ENCODE data around the gene FKBP7. TPM values are rescaled to one million over a fixed set of nuclear protein-coding genes. Genes with fewer than 3 reads are reported as not detected.
"Not testable (repeated sequence)": the region's sequence is repeated elsewhere in the genome, so short reads cannot be mapped to it uniquely, and the experiment has no call there.

Gene FKBP7, protein sequence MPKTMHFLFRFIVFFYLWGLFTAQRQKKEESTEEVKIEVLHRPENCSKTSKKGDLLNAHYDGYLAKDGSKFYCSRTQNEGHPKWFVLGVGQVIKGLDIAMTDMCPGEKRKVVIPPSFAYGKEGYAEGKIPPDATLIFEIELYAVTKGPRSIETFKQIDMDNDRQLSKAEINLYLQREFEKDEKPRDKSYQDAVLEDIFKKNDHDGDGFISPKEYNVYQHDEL
- total RNA-seq (2021): 17.1 and 18.4 TPM in 2 replicates
- percentile 65 among the genes with signal in this experiment for Bru-seq, nascent RNA
- percentile 57 among the genes with signal in this experiment for BruChase-seq, experiment 1, labeled RNA remaining after a 2-hour chase
- BruChase-seq, experiment 2, labeled RNA remaining after a 6-hour chase: percentile 72 among the genes with signal in this experiment
- long read RNA-seq, transcript FKBP7-204 (4 exons, 2,834 nt): major isoform, 13 of 34 reads
- long read RNA-seq, transcript FKBP7-203 (3 exons, 638 nt): minor isoform, 6 of 34 reads
- long read RNA-seq, transcript FKBP7-205 (4 exons, 666 nt): minor isoform, 6 of 34 reads
- long read RNA-seq, partial matches to known transcripts: 0 of 34 reads
- long read RNA-seq, other reads (novel, unspliced or antisense): 5 of 34 reads

DNA sequence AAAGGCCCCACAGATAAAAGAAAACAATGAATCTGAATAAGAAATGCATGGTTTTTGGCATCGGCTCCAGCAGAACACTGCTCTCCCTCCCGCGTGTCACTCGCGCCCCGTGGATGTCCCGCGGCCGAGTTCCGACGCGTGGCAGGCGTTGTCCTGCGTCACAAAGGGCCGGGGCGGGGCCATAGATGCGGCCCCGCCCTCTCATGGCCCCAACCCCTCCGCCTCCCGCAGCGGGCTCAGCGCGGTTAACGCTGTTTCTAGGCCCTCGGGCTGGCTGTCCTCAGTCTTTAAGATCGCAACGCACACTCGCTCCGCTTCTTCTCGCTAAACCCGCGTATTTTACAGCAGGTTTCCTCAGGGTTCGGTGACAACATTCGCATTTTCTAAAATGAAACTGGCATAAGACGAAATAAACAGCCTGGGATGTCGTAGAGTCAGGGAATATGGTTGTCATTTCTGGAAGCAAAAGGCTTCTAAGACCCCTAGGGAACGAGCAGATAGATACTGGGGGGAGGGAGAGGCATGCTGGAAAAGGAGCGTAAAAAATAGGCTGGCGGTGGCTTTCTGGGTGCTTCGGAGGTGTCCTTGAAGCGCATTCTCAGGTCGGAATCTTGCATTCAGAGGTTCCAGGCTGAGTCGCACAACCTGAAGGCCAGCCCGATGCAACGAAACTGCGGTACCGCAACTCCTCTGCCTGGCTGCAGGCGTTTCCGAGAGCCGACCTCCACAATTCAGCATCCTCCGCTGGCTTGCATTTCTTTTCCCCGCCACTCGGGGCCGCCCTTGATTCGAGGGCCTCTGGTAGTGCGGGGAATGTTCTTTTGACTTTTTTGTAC lies at the start of gene FKBP7:
Gene FKBP7 (minus strand): TSS at position 162 of the 836 bp plus-strand sequence. CDS start 101 bp downstream, at position 61.
- H3K4me3 ChIP-seq (ENCODE audit: low read depth, low read length, poor library complexity, severe bottlenecking): peak within 1 kb of the TSS; percentile 60
- H3K27ac ChIP-seq (ENCODE audit: low read depth, low read length, poor library complexity, severe bottlenecking): peak within 1 kb of the TSS; percentile 92
- DNase-seq (ENCODE audit: low spot score): peak; percentile 94
- H3K27me3 ChIP-seq (replicated peaks; ENCODE audit: insufficient read depth, low read depth, low read length, poor library complexity): no peaks in the 10 kb centered on the region
- intact Hi-C loops (cut with micrococcal nuclease; ENCODE audit: unreplicated experiment): loop anchor here (1.0 kb wide), 1 partner anchor 27 kb away; the partner anchor contains the start of genes PJVK and PRKRA
- H3K4me1 ChIP-seq (ENCODE audit: insufficient read depth, low read length, poor library complexity, severe bottlenecking): peaks cover 32% of the 10 kb centered on the region
- TF ChIP-seq EZH2 (IDR thresholded peaks at IDR 0.05; ENCODE audit: borderline replicate concordance, low read depth, low read length, poor library complexity, severe bottlenecking): no peak
- TF ChIP-seq, protein P1, sequence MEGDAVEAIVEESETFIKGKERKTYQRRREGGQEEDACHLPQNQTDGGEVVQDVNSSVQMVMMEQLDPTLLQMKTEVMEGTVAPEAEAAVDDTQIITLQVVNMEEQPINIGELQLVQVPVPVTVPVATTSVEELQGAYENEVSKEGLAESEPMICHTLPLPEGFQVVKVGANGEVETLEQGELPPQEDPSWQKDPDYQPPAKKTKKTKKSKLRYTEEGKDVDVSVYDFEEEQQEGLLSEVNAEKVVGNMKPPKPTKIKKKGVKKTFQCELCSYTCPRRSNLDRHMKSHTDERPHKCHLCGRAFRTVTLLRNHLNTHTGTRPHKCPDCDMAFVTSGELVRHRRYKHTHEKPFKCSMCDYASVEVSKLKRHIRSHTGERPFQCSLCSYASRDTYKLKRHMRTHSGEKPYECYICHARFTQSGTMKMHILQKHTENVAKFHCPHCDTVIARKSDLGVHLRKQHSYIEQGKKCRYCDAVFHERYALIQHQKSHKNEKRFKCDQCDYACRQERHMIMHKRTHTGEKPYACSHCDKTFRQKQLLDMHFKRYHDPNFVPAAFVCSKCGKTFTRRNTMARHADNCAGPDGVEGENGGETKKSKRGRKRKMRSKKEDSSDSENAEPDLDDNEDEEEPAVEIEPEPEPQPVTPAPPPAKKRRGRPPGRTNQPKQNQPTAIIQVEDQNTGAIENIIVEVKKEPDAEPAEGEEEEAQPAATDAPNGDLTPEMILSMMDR (conservative IDR thresholded peaks at IDR 0.05; ENCODE audit: low read depth, low read length): peak; percentile 84
- ChIA-PET CTCF (no interaction called here), POLR2A (ENCODE audit: low non-redundant PET) (no interaction called here)
- H3K9me3 ChIP-seq (ENCODE audit: low read depth, low read length, poor library complexity, severe bottlenecking): no peaks in the 10 kb centered on the region
- H3K36me3 ChIP-seq (ENCODE audit: insufficient read depth, low read length, poor library complexity, severe bottlenecking): no peaks in the 10 kb centered on the region
- no TSS peak for BruUV-seq (replicated peaks)

DNA sequence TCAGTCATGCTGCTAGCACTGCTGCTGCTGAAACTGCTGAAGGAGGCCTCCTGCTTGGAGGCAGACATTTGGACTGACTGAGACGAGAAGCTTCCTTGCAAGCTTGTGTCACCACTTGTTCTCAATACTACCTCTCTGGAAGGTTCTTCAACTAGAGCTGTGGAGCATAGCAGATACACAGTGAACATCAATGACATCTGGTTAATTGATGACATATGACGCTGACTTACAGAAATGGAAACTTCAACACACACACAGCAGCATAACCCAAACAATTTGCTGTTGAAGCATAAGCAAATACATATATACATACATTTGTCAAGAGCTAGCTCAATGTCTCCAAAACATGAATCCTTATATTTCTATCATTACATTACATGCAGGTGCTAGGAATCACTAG lies 49.2 kb upstream of the FKBP7 start:
- TF ChIP-seq, protein P1 (conservative IDR thresholded peaks at IDR 0.05; ENCODE audit: low read depth, low read length): no peak
- no peak for TF ChIP-seq EZH2 (IDR thresholded peaks at IDR 0.05; ENCODE audit: borderline replicate concordance, low read depth, low read length, poor library complexity, severe bottlenecking)
- ChIA-PET POLR2A (ENCODE audit: low non-redundant PET) (no interaction called here), CTCF (no interaction called here)
- H3K27me3 ChIP-seq (replicated peaks; ENCODE audit: insufficient read depth, low read depth, low read length, poor library complexity): no peaks in the 10 kb centered on the region
- H3K4me1 ChIP-seq (ENCODE audit: insufficient read depth, low read length, poor library complexity, severe bottlenecking): peaks cover 3% of the 10 kb centered on the region
- H3K36me3 ChIP-seq (ENCODE audit: insufficient read depth, low read length, poor library complexity, severe bottlenecking): no peaks in the 10 kb centered on the region
- no TSS peak for BruUV-seq (replicated peaks)
- H3K4me3 ChIP-seq (ENCODE audit: low read depth, low read length, poor library complexity, severe bottlenecking): no peak overlapping the region
- intact Hi-C loops (cut with micrococcal nuclease; ENCODE audit: unreplicated experiment): no loop called here
- DNase-seq (ENCODE audit: low spot score): no peak
- no peak overlapping the region for H3K27ac ChIP-seq (ENCODE audit: low read depth, low read length, poor library complexity, severe bottlenecking)
- no peaks in the 10 kb centered on the region for H3K9me3 ChIP-seq (ENCODE audit: low read depth, low read length, poor library complexity, severe bottlenecking)

DNA sequence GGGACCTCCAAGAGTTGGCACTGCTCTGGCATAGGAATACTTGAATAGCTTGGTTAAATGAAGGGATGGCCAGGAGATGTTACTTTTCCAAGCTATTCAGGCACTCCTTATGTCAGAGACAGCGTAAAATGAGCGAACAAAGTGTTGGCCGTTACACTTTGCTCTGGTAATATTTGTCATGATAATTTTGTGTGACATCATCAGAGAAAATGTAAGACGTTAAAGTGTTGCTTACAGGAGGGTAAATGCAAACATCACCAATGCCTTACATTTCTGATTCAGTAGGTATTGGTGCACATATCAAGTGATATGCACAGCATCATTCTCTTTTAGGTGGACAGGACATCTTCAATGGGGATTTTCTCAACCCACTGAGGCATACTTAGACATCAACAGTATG lies 47.9 kb upstream of the FKBP7 start:
- Histone ChIP-seq H3K4me1 (ENCODE audit: insufficient read depth, low read length, poor library complexity, severe bottlenecking) (peaks cover 3% of the 10 kb centered on the region), H3K4me3 (ENCODE audit: low read depth, low read length, poor library complexity, severe bottlenecking) (no peak overlapping the region), H3K9me3 (ENCODE audit: low read depth, low read length, poor library complexity, severe bottlenecking) (no peaks in the 10 kb centered on the region), H3K27me3 (replicated peaks; ENCODE audit: insufficient read depth, low read depth, low read length, poor library complexity) (no peaks in the 10 kb centered on the region), H3K27ac (ENCODE audit: low read depth, low read length, poor library complexity, severe bottlenecking) (no peak overlapping the region), H3K36me3 (ENCODE audit: insufficient read depth, low read length, poor library complexity, severe bottlenecking) (no peaks in the 10 kb centered on the region)
- CTCF ChIA-PET: no interaction called here
- intact Hi-C loops (cut with micrococcal nuclease; ENCODE audit: unreplicated experiment): no loop called here
- BruUV-seq (replicated peaks): no TSS peak
- POLR2A ChIA-PET (ENCODE audit: low non-redundant PET): no interaction called here
- no peak for DNase-seq (ENCODE audit: low spot score)
- TF ChIP-seq, protein P1 (conservative IDR thresholded peaks at IDR 0.05; ENCODE audit: low read depth, low read length): no peak
- no peak for TF ChIP-seq EZH2 (IDR thresholded peaks at IDR 0.05; ENCODE audit: borderline replicate concordance, low read depth, low read length, poor library complexity, severe bottlenecking)

DNA sequence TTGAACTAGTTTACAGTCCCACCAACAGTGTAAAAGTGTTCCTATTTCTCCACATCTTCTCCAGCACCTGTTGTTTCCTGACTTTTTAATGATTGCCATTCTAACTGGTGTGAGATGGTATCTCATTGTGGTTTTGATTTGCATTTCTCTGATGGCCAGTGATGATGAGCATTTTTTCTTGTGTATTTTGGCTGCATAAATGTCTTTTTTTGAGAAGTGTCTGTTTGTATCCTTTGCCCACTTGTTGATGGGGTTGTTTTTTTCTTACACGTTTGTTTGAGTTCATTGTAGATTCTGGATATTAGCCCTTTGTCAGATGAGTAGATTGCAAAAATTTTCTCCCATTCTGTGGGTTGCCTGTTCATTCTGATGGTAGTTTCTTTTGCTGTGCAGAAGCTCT lies 47.1 kb upstream of the FKBP7 start:
- H3K9me3 ChIP-seq (ENCODE audit: low read depth, low read length, poor library complexity, severe bottlenecking); intact Hi-C loops (cut with micrococcal nuclease; ENCODE audit: unreplicated experiment); H3K36me3 ChIP-seq (ENCODE audit: insufficient read depth, low read length, poor library complexity, severe bottlenecking); H3K4me1 ChIP-seq (ENCODE audit: insufficient read depth, low read length, poor library complexity, severe bottlenecking); POLR2A ChIA-PET (ENCODE audit: low non-redundant PET); DNase-seq (ENCODE audit: low spot score); H3K27me3 ChIP-seq (replicated peaks; ENCODE audit: insufficient read depth, low read depth, low read length, poor library complexity); H3K27ac ChIP-seq (ENCODE audit: low read depth, low read length, poor library complexity, severe bottlenecking); H3K4me3 ChIP-seq (ENCODE audit: low read depth, low read length, poor library complexity, severe bottlenecking); BruUV-seq (replicated peaks); CTCF ChIA-PET: not testable (repeated sequence)

DNA sequence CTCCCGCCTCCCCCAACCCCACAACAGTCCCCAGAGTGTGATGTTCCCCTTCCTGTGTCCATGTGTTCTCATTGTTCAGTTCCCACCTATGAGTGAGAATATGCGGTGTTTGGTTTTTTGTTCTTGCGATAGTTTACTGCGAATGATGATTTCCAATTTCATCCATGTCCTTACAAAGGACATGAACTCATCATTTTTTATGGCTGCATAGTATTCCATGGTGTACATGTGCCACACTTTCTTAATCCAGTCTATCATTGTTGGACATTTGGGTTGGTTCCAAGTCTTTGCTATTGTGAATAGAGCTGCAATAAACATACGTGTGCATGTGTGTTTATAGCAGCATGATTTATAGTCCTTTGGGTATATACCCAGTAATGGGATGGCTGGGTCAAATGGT lies 46.6 kb upstream of the FKBP7 start:
- BruUV-seq (replicated peaks); H3K9me3 ChIP-seq (ENCODE audit: low read depth, low read length, poor library complexity, severe bottlenecking); H3K27ac ChIP-seq (ENCODE audit: low read depth, low read length, poor library complexity, severe bottlenecking); CTCF ChIA-PET; H3K4me1 ChIP-seq (ENCODE audit: insufficient read depth, low read length, poor library complexity, severe bottlenecking); DNase-seq (ENCODE audit: low spot score); H3K27me3 ChIP-seq (replicated peaks; ENCODE audit: insufficient read depth, low read depth, low read length, poor library complexity); H3K4me3 ChIP-seq (ENCODE audit: low read depth, low read length, poor library complexity, severe bottlenecking); POLR2A ChIA-PET (ENCODE audit: low non-redundant PET); intact Hi-C loops (cut with micrococcal nuclease; ENCODE audit: unreplicated experiment); H3K36me3 ChIP-seq (ENCODE audit: insufficient read depth, low read length, poor library complexity, severe bottlenecking): not testable (repeated sequence)

Measured in A673 (cell line).